GF-D8 (cell line): ENCODE results near the gene EDN2.

Experiments
- DNase-seq: peaks from one replicate; lab custom pipeline; 2025; lab: John Stamatoyannopoulos, UW

EDN2 gene

GRCh38 chr1:41498391-41498790, 13.9 kb upstream of the EDN2 start:
- DNase-seq: no peak

GRCh38 chr1:41497461-41498030, 13.1 kb upstream of the EDN2 start:
- DNase-seq: no peak

- no peak for DNase-seq
Observed at GRCh38 chr1:41497056-41497440, 12.6 kb upstream of the EDN2 start.

GRCh38 chr1:41496080-41497055, 11.9 kb upstream of the EDN2 start:
- DNase-seq: no peak

GRCh38 chr1:41495210-41495948, 10.9 kb upstream of the EDN2 start:
- DNase-seq: no peak

GRCh38 chr1:41494351-41495209, 10.1 kb upstream of the EDN2 start:
- no peak for DNase-seq

- DNase-seq: no peak
Observed at GRCh38 chr1:41493626-41494350, 9.3 kb upstream of the EDN2 start.

- no peak for DNase-seq
Observed at GRCh38 chr1:41493117-41493536, 8.6 kb upstream of the EDN2 start.

GRCh38 chr1:41492341-41492848, 7.9 kb upstream of the EDN2 start:
- DNase-seq: no peak

- no peak for DNase-seq
Observed at GRCh38 chr1:41490911-41491310, 6.4 kb upstream of the EDN2 start.

GRCh38 chr1:41489561-41489960, 5.1 kb upstream of the EDN2 start:
- no peak for DNase-seq

GRCh38 chr1:41488040-41488951, 3.8 kb upstream of the EDN2 start:
- no peak for DNase-seq

GRCh38 chr1:41487126-41488039, 2.9 kb upstream of the EDN2 start:
- no peak for DNase-seq

GRCh38 chr1:41486371-41487125, 2.1 kb upstream of the EDN2 start:
- no peak for DNase-seq

GRCh38 chr1:41486053-41486370, 1.5 kb upstream of the EDN2 start:
- DNase-seq: no peak

GRCh38 chr1:41485605-41486004, 1.1 kb upstream of the EDN2 start:
- no peak for DNase-seq

GRCh38 chr1:41483960-41484401, 502 bp downstream of the EDN2 start:
- no peak for DNase-seq
